Right lobe of liver (tissue), 6 donors: ENCODE data around the gene ANOS1. TPM values are rescaled to one million over a fixed set of nuclear protein-coding genes. Genes with fewer than 3 reads are reported as not detected.

Source experiments
- ATAC-seq, 4 donors: fragments of 200-7000 bp; cut with Tn5 transposase; one replicate each; pipeline ENCODE4 v1.9.1; 2020; ENCODE audit warnings: mild to moderate bottlenecking in 4 of 4, moderate library complexity in 4 of 4
- DNase-seq, 3 donors: peaks; one replicate each; pipeline ENCODE4 v3.0.0-alpha.2; 2020
- H3K27ac ChIP-seq, 3 donors: fragments of 200-600 bp; one replicate each; pipeline ENCODE4 v1.8.0; 2022
- H3K27me3 ChIP-seq, 2 donors: fragments of 200-600 bp; one replicate each; pipeline ENCODE4 v1.8.0; 2022
- H3K36me3 ChIP-seq, 4 donors: fragments of 200-600 bp; sonication (generic) in 1 of 4; one replicate each; pipeline versions ENCODE4 v1.5.1 to v1.8.0; 2017 to 2022; ENCODE audit warnings: control low read depth in 1 of 4
- H3K4me1 ChIP-seq, 4 donors: fragments of 200-600 bp; sonication (generic) in 1 of 4; one replicate each; pipeline versions ENCODE4 v1.5.1 to v1.8.0; 2017 to 2022; ENCODE audit warnings: control low read depth in 1 of 4
- H3K4me3 ChIP-seq, 3 donors: fragments of 200-600 bp; one replicate each; pipeline ENCODE4 v1.8.0; 2022
- H3K9me3 ChIP-seq, 4 donors: fragments of 200-600 bp; sonication (generic) in 1 of 4; one replicate each; pipeline versions ENCODE4 v1.5.1 to v1.8.0; 2017 to 2022; ENCODE audit warnings: control low read depth in 1 of 4
- CTCF ChIP-seq, 4 donors: fragments of 200-600 bp in 3 of 4; fragments of 450-650 bp in 1 of 4; IDR thresholded peaks; one replicate each; pipeline versions ENCODE4 v1.5.1 to v1.8.0; 2016 to 2022; ENCODE audit warnings: antibody characterized with exemption in 4 of 4, mild to moderate bottlenecking in 2 of 4
- POLR2A ChIP-seq: fragments of 450-650 bp; IDR thresholded peaks from one replicate; pipeline ENCODE4 v1.6.1; 2017; ENCODE audit warnings: antibody characterized with exemption, mild to moderate bottlenecking
- WGBS: methylation state at CpG from one replicate; pipeline ENCODE4 v1.1.6; 2018; ENCODE audit warnings: low coverage, low lambda C conversion rate; ENCODE audit not compliant: insufficient coverage; ENCODE audit errors: missing lambda C conversion rate; 5-methylcytosine and 5-hydroxymethylcytosine counted together
- intact Hi-C, 2 donors: fragments of 100-400 bp; cut with DNase I; formaldehyde crosslinking; loops; one replicate each; pipeline versions ENCODE4 v1.11.2 to v1.14.1; 2022
- total RNA-seq, 6 experiments: library from RNA; depleted of rRNA in 2 of 6; stranded (reverse); fragments of >200 nt in 2 of 6; fragmentation: NEBNext Ultra II Directional in 3 of 6; extraction: Animal tissue kit (Norgen Biotek cat#: 25700) in 3 of 6; gene quantifications; one replicate each; pipeline versions ENCODE4 v1.1.0 to v1.2.4, GENCODE V29; 2016 to 2023
- donor health status: DM: no; HTN: yes; CAD: no.
- donor health status: DM: no; HTN: no; CAD: no.
- donor health status: DM: no; HTN: no; CAD: no.
- donor health status: DM: no; HTN: yes; CAD: no.
- donor health status: DM: no; HTN: yes; CAD: no.

The ANOS1 gene
- total RNA-seq, 6 experiments from 2014 or later = 0.22 to 0.81 (median 0.55) TPM

DNA sequence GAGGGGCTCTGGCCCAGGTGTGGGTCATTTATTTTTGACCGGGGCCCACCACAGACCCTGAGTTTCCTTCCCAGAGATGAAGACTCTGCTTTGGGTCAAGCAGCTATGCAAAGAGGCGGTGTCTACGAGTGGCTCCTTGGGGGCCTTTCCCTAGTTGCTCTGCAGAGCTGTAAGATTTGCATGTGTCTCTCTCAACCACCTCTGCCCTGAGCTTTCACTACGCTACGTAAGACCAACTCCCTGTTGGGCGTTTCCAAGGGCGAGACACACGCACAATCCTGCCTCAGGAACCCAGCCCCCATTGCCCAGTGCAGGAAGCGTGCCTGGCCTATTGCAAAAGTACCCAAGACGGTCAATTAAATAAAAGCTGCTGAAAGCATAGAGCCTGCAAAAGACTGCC, 10.0 kb upstream of the ANOS1 start:
- intact Hi-C loops = no loop called here
- no peaks in the 10 kb centered on the region for H3K9me3 ChIP-seq
- no peaks in the 10 kb centered on the region for H3K36me3 ChIP-seq
- no peak overlapping the region for H3K4me3 ChIP-seq
- ATAC-seq = no peak
- DNase-seq = no peak
- TF ChIP-seq POLR2A = no peak
- WGBS = 69% methylated on average over 5 of the region's 10 CpGs
- no peaks in the 10 kb centered on the region for H3K27me3 ChIP-seq
- H3K4me1 ChIP-seq = no peaks in the 10 kb centered on the region
- H3K27ac ChIP-seq = no peak overlapping the region

DNA sequence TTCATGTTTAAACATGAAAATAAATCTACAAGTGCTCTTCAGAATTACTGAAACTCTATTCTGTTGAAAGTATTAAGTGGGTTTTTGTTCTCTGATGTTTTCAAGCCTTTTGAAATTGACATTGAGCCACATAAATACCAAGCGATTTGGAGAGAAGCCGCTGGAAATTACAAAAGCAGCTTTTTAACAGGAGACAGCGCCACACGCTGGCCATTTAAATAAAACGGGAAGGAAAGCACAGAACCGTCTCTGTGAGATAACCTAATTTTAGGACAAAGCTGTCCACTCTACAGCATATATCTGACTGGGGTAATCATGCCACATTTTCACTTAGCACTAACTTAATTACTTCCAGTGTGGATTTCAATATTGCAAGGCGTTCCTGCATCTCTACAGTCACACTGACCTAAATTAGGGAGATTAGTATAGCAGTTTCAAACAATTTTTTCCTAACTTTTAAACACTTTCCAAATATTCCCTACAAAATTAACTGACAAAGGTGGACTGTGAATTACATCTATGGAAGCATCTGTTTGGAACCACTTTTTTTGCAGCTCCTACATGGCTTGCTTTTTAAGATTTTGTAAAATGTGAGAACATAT, 6.8 kb upstream of the ANOS1 start:
- DNase-seq (peak in 1 of 3 donors; percentile 35), ATAC-seq (peak; percentile 60 to 76 (median 74))
- WGBS = 0% methylated on average over 7 of the region's 7 CpGs
- Histone ChIP-seq H3K4me3 (no peak overlapping the region), H3K27ac (no peak overlapping the region), H3K36me3 (no peaks in the 10 kb centered on the region), H3K4me1 (no peaks in the 10 kb centered on the region), H3K9me3 (no peaks in the 10 kb centered on the region), H3K27me3 (no peaks in the 10 kb centered on the region)
- intact Hi-C loops = loop anchor here in 1 of 2 donors (10.0 kb wide), 1 partner anchor 744 kb away; no protein-coding TSS in a partner anchor
- TF ChIP-seq POLR2A (no peak), CTCF (IDR thresholded peaks at IDR 0.05) (peak; percentile 71 to 75 (median 72))

DNA sequence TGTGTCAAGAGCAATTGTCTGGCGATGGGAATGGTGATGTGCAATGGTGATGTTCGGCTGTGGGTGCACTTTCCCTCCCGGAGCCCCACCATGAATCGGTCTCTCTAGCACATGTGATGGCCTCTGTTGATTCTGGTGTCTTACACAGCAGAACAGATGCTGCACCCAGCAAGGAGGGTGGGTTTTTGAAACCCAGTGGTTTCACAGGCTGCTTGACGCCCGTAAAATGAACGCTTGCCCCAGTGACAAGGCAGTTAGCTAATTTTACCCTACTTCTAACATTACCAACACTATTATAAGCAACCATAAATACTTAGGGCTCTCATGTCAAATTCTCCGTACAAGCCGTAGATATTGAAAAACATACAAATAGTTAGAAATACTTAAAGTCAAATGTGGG, 5.9 kb upstream of the ANOS1 start:
- no peaks in the 10 kb centered on the region for H3K4me1 ChIP-seq
- H3K27ac ChIP-seq = no peak overlapping the region
- H3K4me3 ChIP-seq = no peak overlapping the region
- no peaks in the 10 kb centered on the region for H3K36me3 ChIP-seq
- TF ChIP-seq CTCF (IDR thresholded peaks at IDR 0.05) = no peak
- no peak for TF ChIP-seq POLR2A
- WGBS = 52% methylated on average over 8 of the region's 9 CpGs
- intact Hi-C loops = loop anchor here in 1 of 2 donors (10.0 kb wide), 1 partner anchor 743 kb away; no protein-coding TSS in a partner anchor
- DNase-seq (no peak), ATAC-seq (no peak)
- H3K9me3 ChIP-seq = no peaks in the 10 kb centered on the region
- H3K27me3 ChIP-seq = no peaks in the 10 kb centered on the region

DNA sequence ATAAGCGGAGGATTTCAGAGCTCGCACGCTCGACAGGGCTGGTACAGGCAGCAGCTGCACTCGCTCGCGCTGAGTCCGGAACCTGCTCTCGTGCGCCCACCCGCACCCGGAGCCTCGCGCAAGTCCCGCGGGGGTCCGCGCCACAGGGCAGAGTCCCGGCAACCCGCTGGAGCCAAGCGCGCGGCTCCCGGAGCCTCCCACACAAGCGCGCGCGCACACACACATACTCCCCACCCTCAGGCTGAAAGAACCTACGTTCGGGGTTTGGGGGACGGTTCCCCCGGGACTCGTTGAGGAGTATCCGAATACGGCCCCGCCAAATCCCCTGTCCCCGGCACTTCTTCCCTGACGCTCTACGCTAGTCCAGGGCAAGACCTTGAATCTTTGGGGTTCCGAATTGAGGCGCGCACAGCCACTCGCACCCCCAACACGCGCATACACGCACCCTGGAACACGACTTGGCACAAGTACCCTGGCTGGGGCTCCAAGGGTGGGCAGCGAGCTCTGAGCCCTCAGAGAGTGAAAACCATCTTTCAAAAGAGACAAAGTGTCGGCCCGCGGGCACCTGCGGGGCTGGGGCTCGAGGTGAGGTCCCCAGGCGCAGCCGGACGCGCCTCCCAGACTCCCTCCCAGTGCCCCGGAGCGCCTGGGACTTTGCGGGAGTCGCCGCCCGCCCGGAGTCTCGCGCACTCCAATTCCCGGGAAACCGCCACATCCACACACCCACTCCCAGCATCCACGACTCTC, 952 bp downstream of the ANOS1 start:
- intact Hi-C loops = loop anchor here in 1 of 2 donors (10.0 kb wide), 1 partner anchor 736 kb away; no protein-coding TSS in a partner anchor
- TF ChIP-seq POLR2A (no peak), CTCF (IDR thresholded peaks at IDR 0.05) (no peak)
- Histone ChIP-seq H3K4me3 (peak overlapping the region in 2 of 3 donors; percentile 30 to 47), H3K36me3 (no peaks in the 10 kb centered on the region), H3K27me3 (peaks cover 0 to 3% of the 10 kb centered on the region in 2 donors), H3K27ac (no peak overlapping the region), H3K4me1 (peaks cover 0 to 10% (median 0%) of the 10 kb centered on the region in 4 donors), H3K9me3 (no peaks in the 10 kb centered on the region)
- DNase-seq (no peak), ATAC-seq (no peak)
- WGBS = 3% methylated on average over 17 of the region's 69 CpGs

DNA sequence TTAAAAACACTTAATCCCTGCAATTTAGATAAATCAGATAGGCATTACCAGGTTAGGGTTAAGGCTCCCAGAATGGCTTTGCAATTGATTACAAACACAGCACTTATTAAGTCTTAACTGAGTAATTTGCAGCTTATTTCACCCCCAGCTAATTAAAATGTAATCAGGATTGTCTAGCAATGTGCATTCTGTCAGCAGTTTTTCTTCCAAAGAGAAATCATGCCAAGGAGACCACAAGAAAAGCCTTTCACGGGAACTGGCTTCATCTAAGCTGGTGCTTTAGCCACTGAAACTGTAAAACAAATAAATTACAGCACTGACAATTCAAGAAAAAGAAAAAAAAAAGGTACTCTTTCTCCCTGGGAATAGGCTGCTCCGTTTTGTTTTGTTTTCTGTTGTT, 2.1 kb downstream of the ANOS1 start:
- peaks cover 0 to 10% (median 0%) of the 10 kb centered on the region in 4 donors for H3K4me1 ChIP-seq
- no peak for TF ChIP-seq POLR2A
- 19% methylated on average over 2 of the region's 2 CpGs for WGBS
- DNase-seq (no peak), ATAC-seq (no peak)
- H3K27me3 ChIP-seq = peaks cover 0 to 3% of the 10 kb centered on the region in 2 donors
- no peak overlapping the region for H3K27ac ChIP-seq
- no peaks in the 10 kb centered on the region for H3K9me3 ChIP-seq
- H3K4me3 ChIP-seq = no peak overlapping the region
- H3K36me3 ChIP-seq = no peaks in the 10 kb centered on the region
- intact Hi-C loops = loop anchor here in 1 of 2 donors (10.0 kb wide), 1 partner anchor 735 kb away; no protein-coding TSS in a partner anchor
